Omental fat pad (tissue), 4 donors: ENCODE results near the gene AKT2. TPM values are rescaled to one million over a fixed set of nuclear protein-coding genes. Genes with fewer than 3 reads are reported as not detected.

ENCODE experiments used
- ATAC-seq: fragments of 150-250 bp; one replicate; pipeline ENCODE4 v1.9.1; 2016; ENCODE audit warnings: mild to moderate bottlenecking, moderate library complexity; ENCODE audit not compliant: low FRiP score
- DNase-seq: peaks from one replicate; pipeline ENCODE4 v3.0.0-alpha.2; 2019; ENCODE audit warnings: low spot score
- total RNA-seq, 4 donors: library from RNA; depleted of rRNA; stranded (reverse); fragments of >200 nt; gene quantifications; one replicate each; pipeline ENCODE4 v1.1.0, GENCODE V29; 2016
- TF ChIP-seq, protein P1 (sequence below), 3 donors: fragments of 450-650 bp; IDR thresholded peaks; one replicate each; pipeline ENCODE4 v1.5.1; 2016 to 2017; ENCODE audit warnings: antibody characterized with exemption in 3 of 3, mild to moderate bottlenecking in 3 of 3, moderate library complexity in 2 of 3

Gene AKT2
- total RNA-seq, 4 donors from 2014 or later: 84.7 to 151 (median 99.1) TPM

DNA sequence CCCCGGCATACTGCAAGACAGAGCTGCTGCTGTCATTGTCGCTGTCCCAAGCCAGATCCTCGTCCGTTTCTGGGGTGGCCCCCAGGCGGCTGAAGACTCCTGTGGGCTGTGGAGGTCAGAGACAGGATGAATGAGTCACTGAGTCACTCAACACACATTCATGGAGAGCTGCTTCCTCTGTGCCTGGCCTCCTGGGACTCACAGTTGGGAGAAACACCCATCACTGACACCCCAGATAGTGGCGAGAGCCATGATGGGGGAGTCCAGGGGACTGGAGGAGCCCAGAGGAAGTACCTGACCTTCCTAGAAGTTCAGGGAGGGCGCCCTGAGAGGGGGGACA lies 37.1 kb upstream of the AKT2 start:
- TF ChIP-seq, protein P1, sequence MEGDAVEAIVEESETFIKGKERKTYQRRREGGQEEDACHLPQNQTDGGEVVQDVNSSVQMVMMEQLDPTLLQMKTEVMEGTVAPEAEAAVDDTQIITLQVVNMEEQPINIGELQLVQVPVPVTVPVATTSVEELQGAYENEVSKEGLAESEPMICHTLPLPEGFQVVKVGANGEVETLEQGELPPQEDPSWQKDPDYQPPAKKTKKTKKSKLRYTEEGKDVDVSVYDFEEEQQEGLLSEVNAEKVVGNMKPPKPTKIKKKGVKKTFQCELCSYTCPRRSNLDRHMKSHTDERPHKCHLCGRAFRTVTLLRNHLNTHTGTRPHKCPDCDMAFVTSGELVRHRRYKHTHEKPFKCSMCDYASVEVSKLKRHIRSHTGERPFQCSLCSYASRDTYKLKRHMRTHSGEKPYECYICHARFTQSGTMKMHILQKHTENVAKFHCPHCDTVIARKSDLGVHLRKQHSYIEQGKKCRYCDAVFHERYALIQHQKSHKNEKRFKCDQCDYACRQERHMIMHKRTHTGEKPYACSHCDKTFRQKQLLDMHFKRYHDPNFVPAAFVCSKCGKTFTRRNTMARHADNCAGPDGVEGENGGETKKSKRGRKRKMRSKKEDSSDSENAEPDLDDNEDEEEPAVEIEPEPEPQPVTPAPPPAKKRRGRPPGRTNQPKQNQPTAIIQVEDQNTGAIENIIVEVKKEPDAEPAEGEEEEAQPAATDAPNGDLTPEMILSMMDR (IDR thresholded peaks at IDR 0.05): no peak
- no peak for DNase-seq
- no peak for ATAC-seq

DNA sequence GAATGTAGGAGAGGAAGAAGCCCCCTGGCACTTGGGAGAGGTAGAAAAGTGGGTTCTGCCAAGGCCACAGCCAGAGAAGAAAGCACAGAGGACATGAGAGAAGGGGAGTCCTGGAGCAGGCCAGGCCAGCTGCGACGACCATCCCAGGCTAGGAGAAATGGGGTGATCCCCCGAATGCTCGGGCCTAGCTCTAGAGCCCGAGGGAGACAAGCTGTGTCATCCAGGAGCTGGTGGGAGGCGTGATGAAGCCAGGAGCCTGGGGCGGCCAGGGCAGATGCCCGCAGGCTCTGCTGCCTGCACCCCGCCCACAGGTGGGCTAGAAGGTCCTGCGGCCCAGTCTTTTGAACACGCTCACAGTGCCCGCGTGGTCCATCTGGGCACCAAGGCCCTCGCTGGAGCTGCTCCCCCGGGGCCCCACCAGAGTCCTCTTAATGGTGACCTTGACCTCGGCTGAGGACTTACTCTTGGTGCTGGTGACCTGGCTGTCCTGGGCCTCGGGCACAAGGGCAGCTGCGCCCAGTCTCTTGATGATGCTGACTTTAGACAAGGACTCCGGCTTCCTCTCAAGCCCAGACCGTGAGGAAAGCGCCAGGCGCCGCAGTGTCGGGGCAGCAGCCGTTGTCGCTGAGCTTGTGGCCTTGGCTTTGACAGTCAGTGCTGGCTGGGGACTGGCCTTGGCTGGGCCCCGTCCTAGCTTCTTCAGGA lies 36.6 kb upstream of the AKT2 start:
- no peak for DNase-seq
- no peak for ATAC-seq
- TF ChIP-seq, protein P1 (IDR thresholded peaks at IDR 0.05): no peak

DNA sequence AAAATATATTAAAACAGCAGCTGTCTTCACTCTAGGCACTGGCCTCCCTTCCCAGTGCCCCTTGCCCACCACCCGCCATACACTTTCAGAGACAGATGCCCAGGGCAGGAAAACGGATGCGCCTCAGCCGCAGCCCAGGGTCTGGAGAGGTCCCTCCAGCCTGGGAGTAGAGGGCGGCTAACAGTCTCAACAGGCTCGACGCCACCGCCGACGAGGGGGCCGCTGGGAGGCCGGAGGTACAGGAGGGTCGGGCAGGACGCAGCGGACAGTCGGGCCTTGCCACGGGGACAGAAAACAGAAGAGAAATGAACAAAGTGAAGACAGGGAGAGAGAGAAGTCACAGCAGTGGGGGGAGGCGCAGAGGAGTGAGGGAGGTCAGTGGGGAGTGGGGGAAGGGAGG lies 35.9 kb upstream of the AKT2 start:
- no peak for DNase-seq
- TF ChIP-seq, protein P1 (IDR thresholded peaks at IDR 0.05): no peak
- ATAC-seq: no peak

DNA sequence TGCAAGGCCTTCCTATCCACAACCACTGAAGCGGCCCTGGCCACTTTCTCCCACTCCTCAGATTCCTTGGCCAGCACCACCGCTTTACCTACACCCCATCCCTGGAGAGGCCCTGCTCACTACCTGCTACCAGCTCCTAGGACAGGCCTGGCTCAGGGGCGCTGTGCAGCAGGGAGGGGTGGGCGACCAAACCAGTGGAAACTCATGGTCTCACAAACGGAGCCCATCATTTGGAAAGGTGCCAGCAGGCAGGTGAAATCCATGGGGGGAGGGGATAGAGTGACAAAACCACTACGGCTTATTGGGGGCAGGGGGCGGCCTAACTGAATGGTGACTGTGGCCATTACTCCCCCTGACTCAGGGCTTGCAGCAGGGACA lies 35.4 kb upstream of the AKT2 start:
- TF ChIP-seq, protein P1 (IDR thresholded peaks at IDR 0.05): no peak
- DNase-seq (no peak), ATAC-seq (no peak)

DNA sequence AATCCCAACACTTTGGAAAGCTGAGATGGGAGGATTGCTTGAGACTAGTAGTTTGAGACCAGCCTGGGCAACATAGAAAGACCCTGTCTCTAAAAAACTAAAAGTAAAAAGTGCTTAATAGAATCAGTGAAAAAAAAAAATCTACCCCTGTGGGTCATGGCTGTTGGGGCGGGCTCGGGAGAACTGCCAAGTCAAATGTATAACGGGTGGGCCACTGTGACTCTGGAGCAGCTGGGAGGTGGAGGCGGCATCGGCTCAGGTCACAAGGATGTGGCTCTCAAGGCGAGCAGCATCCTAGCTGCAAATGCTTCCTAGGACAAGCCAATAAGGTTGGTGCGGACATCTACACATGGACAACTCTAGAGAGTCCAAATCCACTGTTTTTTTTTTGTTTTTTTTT lies 32.2 kb upstream of the AKT2 start:
- DNase-seq (no peak), ATAC-seq (no peak)
- TF ChIP-seq, protein P1 (IDR thresholded peaks at IDR 0.05): no peak

DNA sequence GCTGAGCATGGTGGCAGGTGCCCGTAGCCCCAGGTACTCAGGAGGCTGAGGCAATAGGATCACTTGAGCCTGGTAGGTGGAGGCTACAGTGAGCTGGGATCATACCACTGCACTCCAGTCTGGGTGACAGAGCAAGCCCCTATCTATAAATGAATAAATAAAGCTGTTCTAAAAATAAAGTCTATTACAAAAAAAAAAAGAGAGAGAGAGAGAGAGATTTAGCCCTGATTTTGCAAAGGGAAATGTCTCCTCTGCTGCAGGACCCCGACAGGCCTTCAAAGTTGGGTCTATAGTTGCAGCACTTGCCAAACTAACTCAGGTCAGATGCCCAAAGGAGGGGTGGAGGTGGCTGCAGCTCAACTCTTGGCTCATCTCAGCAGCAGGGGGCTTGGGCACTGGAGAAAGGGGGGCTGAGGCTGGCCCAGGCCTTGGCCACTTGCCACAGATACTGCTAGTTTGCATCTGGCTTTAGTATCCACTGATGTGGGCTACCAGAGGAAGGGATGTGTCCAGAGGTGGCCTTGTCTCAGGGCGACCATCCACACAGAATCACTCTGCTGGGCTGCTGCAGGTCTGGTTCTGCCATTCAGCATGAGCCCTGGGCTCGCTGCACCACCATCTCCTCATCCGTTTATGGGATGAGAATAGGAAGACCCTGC lies 30.8 kb upstream of the AKT2 start:
- DNase-seq: no peak
- no peak for ATAC-seq
- TF ChIP-seq, protein P1 (IDR thresholded peaks at IDR 0.05): no peak

DNA sequence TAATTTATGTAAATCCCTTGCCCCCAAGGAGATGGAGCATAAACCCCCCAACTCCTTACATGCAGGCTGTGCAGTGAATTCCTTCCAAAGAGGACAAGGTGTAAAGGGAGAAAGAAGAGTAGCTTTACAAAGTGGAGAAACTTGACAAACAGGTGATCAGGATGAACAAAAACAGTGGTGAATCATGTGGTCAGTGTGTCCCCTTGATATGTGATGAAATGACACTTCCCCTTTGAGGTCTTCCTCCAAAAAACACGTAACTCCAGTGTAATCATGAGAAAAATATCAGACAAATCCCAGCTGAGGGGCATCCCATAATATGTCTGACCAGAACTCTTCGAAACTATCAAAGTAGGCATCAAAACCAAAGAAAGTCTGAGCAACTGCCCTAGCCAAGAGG lies 29.5 kb upstream of the AKT2 start:
- DNase-seq (no peak), ATAC-seq (no peak)
- TF ChIP-seq, protein P1 (IDR thresholded peaks at IDR 0.05): no peak
